ENCODE measurements around the gene PCLO.

Gene PCLO

GRCh38 chr7:83159731-83160130 lies 3.0 kb downstream of the PCLO start:
- H3K4me3 ChIP-seq (ENCODE audit: low read length), result no peak overlapping the region
- H3K9ac ChIP-seq (ENCODE audit: low read length), result no peak overlapping the region
- no peaks in the 10 kb centered on the region for H3K4me1 ChIP-seq (ENCODE audit: control insufficient read depth, insufficient read depth, low read length)
- H3K27ac ChIP-seq (ENCODE audit: low read depth, low read length), result no peak overlapping the region
- no peaks in the 10 kb centered on the region for H3K36me3 ChIP-seq (ENCODE audit: control insufficient read depth, insufficient read depth, low read length)
- H3K27me3 ChIP-seq (ENCODE audit: control insufficient read depth, insufficient read depth, low read length), result no peaks in the 10 kb centered on the region

- Histone ChIP-seq H3K9ac (ENCODE audit: low read length) (no peak overlapping the region), H3K36me3 (ENCODE audit: control insufficient read depth, insufficient read depth, low read length) (no peaks in the 10 kb centered on the region), H3K4me3 (ENCODE audit: low read length) (no peak overlapping the region), H3K4me1 (ENCODE audit: control insufficient read depth, insufficient read depth, low read length) (no peaks in the 10 kb centered on the region), H3K27me3 (ENCODE audit: control insufficient read depth, insufficient read depth, low read length) (no peaks in the 10 kb centered on the region), H3K27ac (ENCODE audit: low read depth, low read length) (no peak overlapping the region)
Observed at GRCh38 chr7:83156006-83156405, 6.7 kb downstream of the PCLO start.

- H3K4me3 ChIP-seq (ENCODE audit: low read length), result no peak overlapping the region
Observed at GRCh38 chr7:83155407-83155806, 7.3 kb downstream of the PCLO start.

GRCh38 chr7:83153419-83153818 lies 9.3 kb downstream of the PCLO start:
- no peak overlapping the region for H3K9ac ChIP-seq (ENCODE audit: low read length)
- H3K4me3 ChIP-seq (ENCODE audit: low read length), result no peak overlapping the region
- no peaks in the 10 kb centered on the region for H3K4me1 ChIP-seq (ENCODE audit: control insufficient read depth, insufficient read depth, low read length)
- no peaks in the 10 kb centered on the region for H3K27me3 ChIP-seq (ENCODE audit: control insufficient read depth, insufficient read depth, low read length)
- no peaks in the 10 kb centered on the region for H3K36me3 ChIP-seq (ENCODE audit: control insufficient read depth, insufficient read depth, low read length)
- H3K27ac ChIP-seq (ENCODE audit: low read depth, low read length), result no peak overlapping the region

More at GRCh38 chr7:83155407-83155806, 7.3 kb downstream of the PCLO start:
- H3K9ac ChIP-seq (ENCODE audit: low read length), result no peak overlapping the region
- no peak overlapping the region for H3K27ac ChIP-seq (ENCODE audit: low read depth, low read length)
- H3K36me3 ChIP-seq (ENCODE audit: control insufficient read depth, insufficient read depth, low read length), result no peaks in the 10 kb centered on the region
- no peaks in the 10 kb centered on the region for H3K4me1 ChIP-seq (ENCODE audit: control insufficient read depth, insufficient read depth, low read length)
- no peaks in the 10 kb centered on the region for H3K27me3 ChIP-seq (ENCODE audit: control insufficient read depth, insufficient read depth, low read length)

GRCh38 chr7:83150310-83150709 lies 12.4 kb downstream of the PCLO start:
- Histone ChIP-seq H3K36me3 (ENCODE audit: control insufficient read depth, insufficient read depth, low read length) (no peaks in the 10 kb centered on the region), H3K27me3 (ENCODE audit: control insufficient read depth, insufficient read depth, low read length) (no peaks in the 10 kb centered on the region), H3K4me3 (ENCODE audit: low read length) (no peak overlapping the region), H3K27ac (ENCODE audit: low read depth, low read length) (no peak overlapping the region), H3K4me1 (ENCODE audit: control insufficient read depth, insufficient read depth, low read length) (no peaks in the 10 kb centered on the region), H3K9ac (ENCODE audit: low read length) (no peak overlapping the region)

GRCh38 chr7:83149466-83149865 lies 13.2 kb downstream of the PCLO start:
- H3K27ac ChIP-seq (ENCODE audit: low read depth, low read length), result no peak overlapping the region
- no peak overlapping the region for H3K9ac ChIP-seq (ENCODE audit: low read length)
- no peak overlapping the region for H3K4me3 ChIP-seq (ENCODE audit: low read length)
- H3K27me3 ChIP-seq (ENCODE audit: control insufficient read depth, insufficient read depth, low read length), result no peaks in the 10 kb centered on the region
- no peaks in the 10 kb centered on the region for H3K36me3 ChIP-seq (ENCODE audit: control insufficient read depth, insufficient read depth, low read length)
- no peaks in the 10 kb centered on the region for H3K4me1 ChIP-seq (ENCODE audit: control insufficient read depth, insufficient read depth, low read length)

- Histone ChIP-seq H3K4me1 (ENCODE audit: control insufficient read depth, insufficient read depth, low read length) (no peaks in the 10 kb centered on the region), H3K4me3 (ENCODE audit: low read length) (no peak overlapping the region), H3K27me3 (ENCODE audit: control insufficient read depth, insufficient read depth, low read length) (no peaks in the 10 kb centered on the region), H3K36me3 (ENCODE audit: control insufficient read depth, insufficient read depth, low read length) (no peaks in the 10 kb centered on the region), H3K27ac (ENCODE audit: low read depth, low read length) (no peak overlapping the region), H3K9ac (ENCODE audit: low read length) (no peak overlapping the region)
Observed at GRCh38 chr7:83148776-83149175, 13.9 kb downstream of the PCLO start.

GRCh38 chr7:83143107-83143506 lies 19.6 kb downstream of the PCLO start:
- no peaks in the 10 kb centered on the region for H3K27me3 ChIP-seq (ENCODE audit: control insufficient read depth, insufficient read depth, low read length)
- H3K4me1 ChIP-seq (ENCODE audit: control insufficient read depth, insufficient read depth, low read length), result no peaks in the 10 kb centered on the region
- no peak overlapping the region for H3K4me3 ChIP-seq (ENCODE audit: low read length)
- no peaks in the 10 kb centered on the region for H3K36me3 ChIP-seq (ENCODE audit: control insufficient read depth, insufficient read depth, low read length)
- no peak overlapping the region for H3K9ac ChIP-seq (ENCODE audit: low read length)
- H3K27ac ChIP-seq (ENCODE audit: low read depth, low read length), result no peak overlapping the region

- H3K9ac ChIP-seq (ENCODE audit: low read length), result no peak overlapping the region
- no peaks in the 10 kb centered on the region for H3K4me1 ChIP-seq (ENCODE audit: control insufficient read depth, insufficient read depth, low read length)
- H3K27ac ChIP-seq (ENCODE audit: low read depth, low read length), result no peak overlapping the region
Observed at GRCh38 chr7:83142365-83142764, 20.3 kb downstream of the PCLO start.

GRCh38 chr7:83141927-83142326 lies 20.8 kb downstream of the PCLO start:
- H3K4me1 ChIP-seq (ENCODE audit: control insufficient read depth, insufficient read depth, low read length), result no peaks in the 10 kb centered on the region
- H3K36me3 ChIP-seq (ENCODE audit: control insufficient read depth, insufficient read depth, low read length), result no peaks in the 10 kb centered on the region
- no peak overlapping the region for H3K4me3 ChIP-seq (ENCODE audit: low read length)
- H3K9ac ChIP-seq (ENCODE audit: low read length), result no peak overlapping the region
- H3K27ac ChIP-seq (ENCODE audit: low read depth, low read length), result no peak overlapping the region
- H3K27me3 ChIP-seq (ENCODE audit: control insufficient read depth, insufficient read depth, low read length), result no peaks in the 10 kb centered on the region

More at GRCh38 chr7:83142365-83142764, 20.3 kb downstream of the PCLO start:
- H3K27me3 ChIP-seq (ENCODE audit: control insufficient read depth, insufficient read depth, low read length), result no peaks in the 10 kb centered on the region
- H3K4me3 ChIP-seq (ENCODE audit: low read length), result no peak overlapping the region
- H3K36me3 ChIP-seq (ENCODE audit: control insufficient read depth, insufficient read depth, low read length), result no peaks in the 10 kb centered on the region

- Histone ChIP-seq H3K9ac (ENCODE audit: low read length) (no peak overlapping the region), H3K4me1 (ENCODE audit: control insufficient read depth, insufficient read depth, low read length) (no peaks in the 10 kb centered on the region), H3K36me3 (ENCODE audit: control insufficient read depth, insufficient read depth, low read length) (no peaks in the 10 kb centered on the region), H3K27ac (ENCODE audit: low read depth, low read length) (no peak overlapping the region), H3K4me3 (ENCODE audit: low read length) (no peak overlapping the region), H3K27me3 (ENCODE audit: control insufficient read depth, insufficient read depth, low read length) (no peaks in the 10 kb centered on the region)
Observed at GRCh38 chr7:83130623-83131545, 31.8 kb downstream of the PCLO start.

- Histone ChIP-seq H3K4me3 (ENCODE audit: low read length) (no peak overlapping the region), H3K27ac (ENCODE audit: low read depth, low read length) (no peak overlapping the region), H3K9ac (ENCODE audit: low read length) (no peak overlapping the region), H3K4me1 (ENCODE audit: control insufficient read depth, insufficient read depth, low read length) (no peaks in the 10 kb centered on the region), H3K27me3 (ENCODE audit: control insufficient read depth, insufficient read depth, low read length) (no peaks in the 10 kb centered on the region), H3K36me3 (ENCODE audit: control insufficient read depth, insufficient read depth, low read length) (no peaks in the 10 kb centered on the region)
Observed at GRCh38 chr7:83130191-83130590, 32.5 kb downstream of the PCLO start.

GRCh38 chr7:83119494-83119893 lies 43.2 kb downstream of the PCLO start:
- Histone ChIP-seq H3K27ac (ENCODE audit: low read depth, low read length) (no peak overlapping the region), H3K4me1 (ENCODE audit: control insufficient read depth, insufficient read depth, low read length) (no peaks in the 10 kb centered on the region), H3K36me3 (ENCODE audit: control insufficient read depth, insufficient read depth, low read length) (no peaks in the 10 kb centered on the region), H3K9ac (ENCODE audit: low read length) (no peak overlapping the region), H3K4me3 (ENCODE audit: low read length) (no peak overlapping the region), H3K27me3 (ENCODE audit: control insufficient read depth, insufficient read depth, low read length) (no peaks in the 10 kb centered on the region)
